Fibroblast of lung (primary cell): ENCODE results near the gene AADAT. TPM values are rescaled to one million over a fixed set of nuclear protein-coding genes. Genes with fewer than 3 reads are reported as not detected.

Experiments used
- DNase-seq, 2 donors: peaks; one replicate each; pipeline versions ENCODE4 v3.0.0 to v3.0.0-alpha.2; 2010; ENCODE audit warnings: low read depth in 2 of 2
- H2AFZ ChIP-seq: 2 replicates; pipeline ENCODE4 v1.5.1; 2012; ENCODE audit warnings: low read length, control low read depth, inconsistent platforms
- H3K27ac ChIP-seq: 2 replicates; pipeline ENCODE4 v1.5.1; 2011; ENCODE audit warnings: low read length, control low read depth; ENCODE audit not compliant: insufficient read depth
- H3K27me3 ChIP-seq: 2 replicates; pipeline ENCODE4 v1.5.1; 2011; ENCODE audit warnings: mild to moderate bottlenecking, low read length; ENCODE audit not compliant: control insufficient read depth, insufficient read depth
- H3K36me3 ChIP-seq: 2 replicates; pipeline ENCODE4 v1.5.1; 2011; ENCODE audit warnings: low read length; ENCODE audit not compliant: control insufficient read depth, insufficient read depth
- H3K4me1 ChIP-seq: 2 replicates; pipeline ENCODE4 v1.5.1; 2011; ENCODE audit warnings: low read length; ENCODE audit not compliant: control insufficient read depth, insufficient read depth; ENCODE audit errors: extremely low read depth
- H3K4me2 ChIP-seq: 2 replicates; pipeline ENCODE4 v1.5.1; 2011; ENCODE audit warnings: low read length, control low read depth; ENCODE audit not compliant: insufficient read depth; ENCODE audit errors: extremely low read depth
- H3K4me3 ChIP-seq, 4 experiments: fragments of 200-600 bp in 1 of 4; sonication (generic) in 1 of 4; replicated peaks in 1 of 4; 2 replicates each; pipeline ENCODE4 v1.5.1; 2011 to 2016; ENCODE audit warnings: low read length in 4 of 4, low read depth in 3 of 4, mild to moderate bottlenecking in 3 of 4, control low read depth in 2 of 4, inconsistent platforms in 1 of 4, mixed read lengths in 1 of 4; ENCODE audit not compliant: insufficient read depth in 1 of 4; ENCODE audit errors: control extremely low read depth in 1 of 4
- H3K79me2 ChIP-seq: 2 replicates; pipeline ENCODE4 v1.5.1; 2012; ENCODE audit warnings: mild to moderate bottlenecking, low read length, inconsistent platforms; ENCODE audit not compliant: control insufficient read depth, insufficient read depth
- H3K9ac ChIP-seq: 2 replicates; pipeline ENCODE4 v1.5.1; 2011; ENCODE audit warnings: mild to moderate bottlenecking, low read length, control low read depth; ENCODE audit not compliant: insufficient read depth
- H3K9me3 ChIP-seq: 2 replicates; pipeline ENCODE4 v1.5.1; 2012; ENCODE audit warnings: low read depth, low read length; ENCODE audit not compliant: control insufficient read depth, insufficient read depth
- H4K20me1 ChIP-seq: 2 replicates; pipeline ENCODE4 v1.5.1; 2011; ENCODE audit warnings: low read length; ENCODE audit not compliant: control insufficient read depth, insufficient read depth; ENCODE audit errors: extremely low read depth
- CTCF ChIP-seq, 2 donors: IDR thresholded peaks in 1 of 2; conservative IDR thresholded peaks in 1 of 2; 1 replicate in 1 of 2; 2 replicates in 1 of 2; pipeline ENCODE4 v1.5.1; 2011 to 2012; ENCODE audit warnings: low read length in 2 of 2, control low read depth in 1 of 2, inconsistent platforms in 1 of 2, low read depth in 1 of 2, mild to moderate bottlenecking in 1 of 2
- EZH2 ChIP-seq: IDR thresholded peaks from 2 replicates; pipeline ENCODE4 v1.5.1; 2012; ENCODE audit warnings: low read length, control low read depth, mild to moderate bottlenecking; ENCODE audit errors: missing control alignments
- polyA plus RNA-seq, 2 donors: library from polyadenylated mRNA; depleted of rRNA in 1 of 2; stranded (reverse) in 1 of 2; unstranded in 1 of 2; fragments of >200 nt; gene quantifications; 2 replicates each; pipeline ENCODE4 v1.2.1, GENCODE V29; 2011 to 2012; ENCODE audit warnings: missing spikeins in 1 of 2
- total RNA-seq: library from RNA; depleted of rRNA; stranded (reverse); fragments of >200 nt; gene quantifications from 2 replicates; pipeline ENCODE4 v1.2.1, GENCODE V29; 2014

Gene AADAT
- total and polyA plus RNA-seq, 2 donors (not counting 1 experiment from before 2014, with no cell fraction given) = 3.5 to 7.6 TPM

- DNase-seq = no peak
- TF ChIP-seq EZH2 = no peak
- no peak for TF ChIP-seq CTCF (conservative IDR thresholded peaks at IDR 0.05 in 1 of 2, IDR thresholded peaks at IDR 0.05 in 1 of 2; ENCODE audit: low read depth in 1 of 2, low read length in 2 of 2)
- H3K27ac ChIP-seq = no peak overlapping the region
Measured at GRCh38 chr4:170052919-170053318, 36.8 kb downstream of the AADAT start.

DNA sequence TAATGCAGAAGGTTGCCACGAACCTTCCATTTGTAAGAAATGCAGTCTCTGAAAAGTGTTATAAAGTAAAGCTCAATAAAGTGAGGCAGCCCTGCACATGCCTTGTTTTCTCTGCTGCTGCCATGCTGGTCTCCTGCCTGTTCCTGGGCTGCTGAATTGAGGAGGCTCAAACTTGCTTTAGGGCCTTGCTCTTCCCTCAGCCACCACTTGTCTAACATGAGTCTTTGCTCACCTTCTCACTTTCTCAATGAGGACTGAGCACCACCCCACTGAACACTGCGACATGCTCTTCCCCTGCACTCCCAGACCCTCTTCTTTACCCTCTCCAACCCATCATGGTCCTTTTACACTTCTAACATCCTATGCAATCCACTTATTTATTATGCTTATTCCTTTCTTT is 38.4 kb downstream of the AADAT start:
- TF ChIP-seq CTCF (conservative IDR thresholded peaks at IDR 0.05 in 1 of 2, IDR thresholded peaks at IDR 0.05 in 1 of 2; ENCODE audit: low read depth in 1 of 2, low read length in 2 of 2) (no peak), EZH2 (no peak)
- H3K9ac ChIP-seq = no peak overlapping the region

More at GRCh38 chr4:170052919-170053318, 36.8 kb downstream of the AADAT start:
- H3K27me3 ChIP-seq = no peaks in the 10 kb centered on the region
- no peaks in the 10 kb centered on the region for H3K4me1 ChIP-seq
- no peaks in the 10 kb centered on the region for H4K20me1 ChIP-seq
- H3K9ac ChIP-seq = no peak overlapping the region
- no peak overlapping the region for H3K4me2 ChIP-seq
- H3K36me3 ChIP-seq = no peaks in the 10 kb centered on the region
- no peak overlapping the region for H3K4me3 ChIP-seq
- H3K9me3 ChIP-seq = no peaks in the 10 kb centered on the region
- H3K79me2 ChIP-seq = no peaks in the 10 kb centered on the region
- no peak overlapping the region for H2AFZ ChIP-seq

GRCh38 chr4:170049766-170050165 is 40.0 kb downstream of the AADAT start:
- Histone ChIP-seq H4K20me1 (no peaks in the 10 kb centered on the region), H3K27ac (no peak overlapping the region), H3K4me3 (no peak overlapping the region), H3K79me2 (no peaks in the 10 kb centered on the region), H3K36me3 (no peaks in the 10 kb centered on the region), H3K9ac (no peak overlapping the region), H3K9me3 (no peaks in the 10 kb centered on the region), H3K4me1 (no peaks in the 10 kb centered on the region), H3K4me2 (no peak overlapping the region), H2AFZ (no peak overlapping the region), H3K27me3 (no peaks in the 10 kb centered on the region)
- TF ChIP-seq CTCF (conservative IDR thresholded peaks at IDR 0.05 in 1 of 2, IDR thresholded peaks at IDR 0.05 in 1 of 2; ENCODE audit: low read depth in 1 of 2, low read length in 2 of 2) = no peak
- no peak for TF ChIP-seq EZH2
- DNase-seq = no peak

More for the DNA sequence above, 38.4 kb downstream of the AADAT start:
- no peak overlapping the region for H2AFZ ChIP-seq
- no peak overlapping the region for H3K4me3 ChIP-seq
- no peaks in the 10 kb centered on the region for H3K79me2 ChIP-seq
- H3K4me2 ChIP-seq = no peak overlapping the region
- no peak overlapping the region for H3K27ac ChIP-seq
- H4K20me1 ChIP-seq = no peaks in the 10 kb centered on the region
- H3K27me3 ChIP-seq = no peaks in the 10 kb centered on the region
- no peaks in the 10 kb centered on the region for H3K9me3 ChIP-seq
- no peaks in the 10 kb centered on the region for H3K36me3 ChIP-seq
- H3K4me1 ChIP-seq = no peaks in the 10 kb centered on the region
- DNase-seq = no peak
